HCT116 (cell line): ENCODE data around the gene SART3. TPM values are rescaled to one million over a fixed set of nuclear protein-coding genes. Genes with fewer than 3 reads are reported as not detected.
"Not testable (repeated sequence)": the region's sequence is repeated elsewhere in the genome, so short reads cannot be mapped to it uniquely, and the experiment has no call there.

ENCODE experiments used
- ATAC-seq: fragments of 200-7000 bp; cut with Tn5 transposase; 2 replicates; pipeline ENCODE4 v1.9.1; 2020; ENCODE audit warnings: mild to moderate bottlenecking, moderate library complexity
- BruUV-seq: library from RNA; stranded (reverse); fragments of 400-500 nt; replicated peaks from 2 replicates; lab custom pipeline; 2021; lab: Mats Ljungman, UMichigan
- CTCF ChIA-PET: fragments of 300-600 bp; sonication (Branson Sonifier 250); formaldehyde crosslinking; loops from one replicate; lab custom pipeline; 2021; ENCODE audit warnings: antibody characterized with exemption; lab: Charles Lee
- POLR2A ChIA-PET: fragments of 300-600, 350-600 bp; sonication (Branson Sonifier 250); formaldehyde crosslinking; loops from one replicate; lab custom pipeline; 2021; ENCODE audit warnings: antibody characterized with exemption; lab: Charles Lee
- RAD21 ChIA-PET, 2 experiments: fragments of 300-600 bp; sonication (Branson Sonifier 250); formaldehyde crosslinking; loops; one replicate each; lab custom pipeline; 2023; ENCODE audit warnings: low total read pairs in 2 of 2; ENCODE audit not compliant: uncharacterized antibody in 2 of 2, unreplicated experiment in 2 of 2, low non-redundant PET in 1 of 2; lab: Charles Lee
- DNase-seq: peaks from one replicate; pipeline ENCODE4 v3.0.0-alpha.2; 2010; ENCODE audit warnings: low read depth, low spot score
- H2AFZ ChIP-seq: fragments of 200-600 bp; shearing (Covaris generic), sonication (generic); 2 replicates; pipeline ENCODE4 v1.6.1; 2017; ENCODE audit warnings: low read depth, mixed run types, mixed read lengths, antibody characterized with exemption, low read length; ENCODE audit not compliant: poor library complexity, severe bottlenecking
- H3K27ac ChIP-seq: 2 replicates; pipeline ENCODE4 v1.5.1; 2012; ENCODE audit warnings: low read depth, low read length
- H3K27me3 ChIP-seq: fragments of 200-600 bp; sonication (generic); 2 replicates; pipeline ENCODE4 v1.6.1; 2016; ENCODE audit warnings: mixed run types, low read length, mixed read lengths; ENCODE audit not compliant: insufficient read depth
- H3K36me3 ChIP-seq, 2 experiments: fragments of 200-500 bp in 1 of 2; fragments of 200-600 bp in 1 of 2; sonication (Bioruptor generic) in 1 of 2; sonication (generic) in 1 of 2; 2 replicates each; pipeline versions ENCODE4 v1.5.1 to v1.6.1; 2014 to 2016; ENCODE audit warnings: low read length in 2 of 2, inconsistent platforms in 1 of 2, mixed read lengths in 1 of 2, mixed run types in 1 of 2; ENCODE audit not compliant: insufficient read depth in 2 of 2, control insufficient read depth in 1 of 2
- H3K4me1 ChIP-seq, 2 experiments: fragments of 200-600 bp in 1 of 2; sonication (generic) in 1 of 2; 2 replicates each; pipeline versions ENCODE4 v1.5.1 to v1.6.1; 2012 to 2017; ENCODE audit warnings: low read length in 2 of 2, inconsistent platforms in 1 of 2, mild to moderate bottlenecking in 1 of 2, mixed read lengths in 1 of 2, mixed run types in 1 of 2, moderate library complexity in 1 of 2; ENCODE audit not compliant: insufficient read depth in 2 of 2, control insufficient read depth in 1 of 2
- H3K4me2 ChIP-seq: fragments of 200-600 bp; sonication (generic); 2 replicates; pipeline ENCODE4 v1.6.1; 2017; ENCODE audit warnings: mixed run types, low read length, mixed read lengths
- H3K4me3 ChIP-seq, 2 experiments: fragments of 200-600 bp in 1 of 2; sonication (generic) in 1 of 2; replicated peaks in 1 of 2; 2 replicates each; pipeline ENCODE4 v1.5.1; 2011 to 2016; ENCODE audit warnings: low read length in 2 of 2, control low read depth in 1 of 2, low read depth in 1 of 2, mild to moderate bottlenecking in 1 of 2, mixed read lengths in 1 of 2, mixed run types in 1 of 2
- H3K79me2 ChIP-seq: fragments of 200-600 bp; sonication (generic); 2 replicates; pipeline ENCODE4 v1.6.1; 2017; ENCODE audit warnings: mild to moderate bottlenecking, mixed run types, low read length, moderate library complexity, mixed read lengths; ENCODE audit not compliant: insufficient read depth
- H3K9ac ChIP-seq: fragments of 200-600 bp; sonication (generic); 2 replicates; pipeline ENCODE4 v1.6.1; 2016; ENCODE audit warnings: low read length, mixed read lengths
- H3K9me2 ChIP-seq: fragments of 200-600 bp; sonication (generic), shearing (Covaris generic); 2 replicates; pipeline ENCODE4 v1.6.1; 2017; ENCODE audit warnings: mixed run types, mild to moderate bottlenecking, moderate library complexity; ENCODE audit not compliant: insufficient read depth
- H3K9me3 ChIP-seq, 2 experiments: fragments of 200-500 bp in 1 of 2; fragments of 200-600 bp in 1 of 2; sonication (Bioruptor generic) in 1 of 2; sonication (generic) in 1 of 2; 2 replicates each; pipeline ENCODE4 v1.6.1; 2014 to 2017; ENCODE audit warnings: low read length in 2 of 2, mixed read lengths in 2 of 2, inconsistent platforms in 1 of 2, low read depth in 1 of 2, mild to moderate bottlenecking in 1 of 2, mixed run types in 1 of 2, moderate library complexity in 1 of 2; ENCODE audit not compliant: control insufficient read depth in 1 of 2, insufficient read depth in 1 of 2
- H4K20me1 ChIP-seq: fragments of 200-600 bp; sonication (generic), shearing (Covaris generic); 2 replicates; pipeline ENCODE4 v1.6.1; 2017; ENCODE audit warnings: mixed run types, mild to moderate bottlenecking, moderate library complexity; ENCODE audit not compliant: insufficient read depth
- CEBPB ChIP-seq: IDR thresholded peaks from 2 replicates; pipeline ENCODE4 v1.6.1; 2012; ENCODE audit warnings: low read depth
- EZH2 ChIP-seq: fragments of 200-600 bp; sonication (generic); IDR thresholded peaks from 2 replicates; pipeline ENCODE4 v1.6.1; 2017; ENCODE audit warnings: antibody characterized with exemption, mixed run types
- FOSL1 ChIP-seq: IDR thresholded peaks from 2 replicates; pipeline ENCODE4 v1.6.1; 2012; ENCODE audit warnings: low read depth
- POLR2A ChIP-seq: IDR thresholded peaks from 2 replicates; pipeline ENCODE4 v1.7.0; 2011; ENCODE audit warnings: borderline replicate concordance; ENCODE audit not compliant: insufficient read depth, insufficient read length; ENCODE audit errors: extremely low read depth
- SIN3A ChIP-seq: IDR thresholded peaks from 2 replicates; pipeline ENCODE4 v1.6.1; 2012; ENCODE audit warnings: low read depth
- ZFX ChIP-seq: fragments of 450-650 bp; IDR thresholded peaks from 2 replicates; pipeline ENCODE4 v1.6.1; 2017
- ZNF274 ChIP-seq: fragments of 200-500 bp; sonication (Bioruptor generic); IDR thresholded peaks from 2 replicates; pipeline ENCODE4 v1.6.1; 2014; ENCODE audit warnings: mild to moderate bottlenecking, low read depth, low read length, inconsistent platforms
- intact Hi-C: fragments of 100-400 bp; cut with micrococcal nuclease; formaldehyde crosslinking; loops from 2 replicates; pipeline ENCODE4 v1.10.0; 2022
- total RNA-seq: library from RNA; stranded (reverse); gene quantifications from one replicate; pipeline ENCODE4 v1.2.1, GENCODE V29; 2021; ENCODE audit not compliant: unreplicated experiment
- TF ChIP-seq, protein P1 (sequence below): IDR thresholded peaks from 2 replicates; pipeline ENCODE4 v1.6.1; 2011; ENCODE audit warnings: mild to moderate bottlenecking, low read length, moderate library complexity; ENCODE audit not compliant: insufficient replicate concordance; ENCODE audit errors: extremely low read depth
- TF ChIP-seq, protein P2 (sequence below): IDR thresholded peaks from 2 replicates; pipeline ENCODE4 v1.6.1; 2012

The SART3 gene
- total RNA-seq, 1 experiment from 2014 or later, result 76.1 TPM

DNA sequence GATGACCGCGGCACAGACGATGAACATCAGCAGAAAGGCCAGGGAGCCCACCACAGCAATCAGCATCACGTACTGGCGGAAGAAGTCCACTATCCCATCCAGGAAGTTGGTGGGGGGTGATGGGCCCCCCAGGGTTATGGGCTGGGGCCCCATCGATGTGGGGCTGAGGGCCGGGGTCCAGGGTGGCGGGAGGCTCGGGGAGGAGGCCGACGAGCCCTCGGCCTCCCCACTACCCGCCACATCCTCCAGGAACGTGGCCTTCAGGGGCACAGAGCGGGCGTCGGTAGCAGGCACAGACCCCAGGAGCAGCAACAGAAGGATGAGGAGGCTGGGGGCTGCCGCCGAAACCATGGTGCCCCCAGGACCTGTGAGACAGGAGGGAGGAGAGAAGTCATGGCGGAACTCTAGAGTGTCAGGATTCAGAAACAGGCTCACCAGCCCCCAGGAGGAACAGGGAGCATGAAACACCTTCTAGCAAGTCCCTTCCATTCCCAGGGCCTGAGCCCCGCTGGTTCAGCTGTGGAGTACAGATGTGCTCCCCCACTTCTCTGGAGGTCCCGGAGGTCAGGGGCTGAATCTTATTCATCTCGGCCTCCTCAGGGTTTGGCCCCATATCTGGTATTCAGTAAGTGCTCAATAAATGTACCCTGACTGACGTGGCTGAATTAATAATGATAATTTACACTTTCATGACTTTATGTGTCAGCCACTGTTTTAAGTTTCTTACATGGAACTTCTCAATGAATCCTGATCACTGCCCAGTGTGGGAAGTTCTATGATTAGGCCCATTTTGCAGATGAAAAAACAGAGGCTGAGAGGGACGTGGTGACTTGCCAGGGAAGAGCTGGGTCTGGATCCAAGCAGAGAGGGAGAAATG, 31.3 kb upstream of the SART3 start:
- H3K27me3 ChIP-seq, result no peaks in the 10 kb centered on the region
- no peaks in the 10 kb centered on the region for H4K20me1 ChIP-seq
- H2AFZ ChIP-seq, result no peak overlapping the region
- H3K4me3 ChIP-seq, result no peak overlapping the region
- intact Hi-C loops, result no loop called here
- no peaks in the 10 kb centered on the region for H3K9me2 ChIP-seq
- no peak for DNase-seq
- no peaks in the 10 kb centered on the region for H3K9me3 ChIP-seq
- POLR2A ChIA-PET, result no interaction called here
- TF ChIP-seq EZH2 (no peak), SIN3A (no peak), ZNF274 (no peak), FOSL1 (no peak)
- no peak overlapping the region for H3K4me2 ChIP-seq
- no peak for ATAC-seq
- H3K4me1 ChIP-seq, result no peaks in the 10 kb centered on the region; a peak in 1 of 4 replicates
- H3K36me3 ChIP-seq, result no peaks in the 10 kb centered on the region
- H3K27ac ChIP-seq, result no peak overlapping the region
- no peaks in the 10 kb centered on the region for H3K79me2 ChIP-seq
- CTCF ChIA-PET, result no interaction called here
- RAD21 ChIA-PET, result no interaction called here
- BruUV-seq, result no TSS peak
- no peak overlapping the region for H3K9ac ChIP-seq

DNA sequence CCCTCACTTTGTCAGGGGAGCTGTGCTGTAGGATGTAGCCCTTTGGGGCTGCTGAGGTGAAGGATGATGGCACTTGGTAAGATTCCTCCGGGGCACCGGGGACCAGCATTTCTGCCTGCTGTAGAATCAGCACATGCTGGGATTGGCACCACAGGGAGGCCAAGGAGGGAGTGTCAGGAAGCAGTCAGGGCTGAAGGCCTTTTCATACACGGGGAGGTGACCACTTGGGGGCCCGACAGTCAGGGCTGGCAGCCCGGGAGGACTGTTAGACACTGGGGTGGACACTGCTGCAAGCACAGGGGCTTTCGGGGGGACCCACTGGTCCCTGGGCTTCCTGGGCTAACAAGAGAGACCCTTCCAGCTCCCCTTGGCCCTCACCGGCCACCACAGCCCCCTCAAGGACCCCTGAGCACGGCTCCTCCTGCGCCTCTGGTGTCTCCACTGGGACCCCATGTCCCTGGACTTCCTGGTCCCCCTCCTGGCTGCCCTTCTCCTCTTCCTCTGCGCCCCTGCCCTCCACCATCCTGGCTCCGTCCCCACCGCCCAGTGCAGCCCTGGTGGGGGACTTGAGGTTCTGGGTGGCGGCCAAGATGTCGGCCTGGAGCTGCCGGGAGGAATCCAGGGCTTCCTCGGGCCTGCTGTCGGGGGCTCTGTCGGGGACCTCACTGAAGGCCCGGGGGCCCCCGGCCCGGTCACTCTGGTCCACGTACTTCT, 30.5 kb upstream of the SART3 start:
- Histone ChIP-seq H3K79me2 (no peaks in the 10 kb centered on the region), H3K27me3 (no peaks in the 10 kb centered on the region), H2AFZ (no peak overlapping the region), H3K9ac (no peak overlapping the region), H3K36me3 (no peaks in the 10 kb centered on the region), H3K4me3 (no peak overlapping the region), H4K20me1 (no peaks in the 10 kb centered on the region), H3K9me2 (no peaks in the 10 kb centered on the region), H3K4me1 (no peaks in the 10 kb centered on the region), H3K9me3 (no peaks in the 10 kb centered on the region), H3K27ac (no peak overlapping the region), H3K4me2 (no peak overlapping the region)
- no TSS peak for BruUV-seq
- intact Hi-C loops, result no loop called here
- ATAC-seq, result no peak
- no peak for DNase-seq
- ChIA-PET POLR2A (no interaction called here), RAD21 (no interaction called here), CTCF (no interaction called here)
- TF ChIP-seq, protein P1, sequence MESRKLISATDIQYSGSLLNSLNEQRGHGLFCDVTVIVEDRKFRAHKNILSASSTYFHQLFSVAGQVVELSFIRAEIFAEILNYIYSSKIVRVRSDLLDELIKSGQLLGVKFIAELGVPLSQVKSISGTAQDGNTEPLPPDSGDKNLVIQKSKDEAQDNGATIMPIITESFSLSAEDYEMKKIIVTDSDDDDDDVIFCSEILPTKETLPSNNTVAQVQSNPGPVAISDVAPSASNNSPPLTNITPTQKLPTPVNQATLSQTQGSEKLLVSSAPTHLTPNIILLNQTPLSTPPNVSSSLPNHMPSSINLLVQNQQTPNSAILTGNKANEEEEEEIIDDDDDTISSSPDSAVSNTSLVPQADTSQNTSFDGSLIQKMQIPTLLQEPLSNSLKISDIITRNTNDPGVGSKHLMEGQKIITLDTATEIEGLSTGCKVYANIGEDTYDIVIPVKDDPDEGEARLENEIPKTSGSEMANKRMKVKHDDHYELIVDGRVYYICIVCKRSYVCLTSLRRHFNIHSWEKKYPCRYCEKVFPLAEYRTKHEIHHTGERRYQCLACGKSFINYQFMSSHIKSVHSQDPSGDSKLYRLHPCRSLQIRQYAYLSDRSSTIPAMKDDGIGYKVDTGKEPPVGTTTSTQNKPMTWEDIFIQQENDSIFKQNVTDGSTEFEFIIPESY, result no peak
- TF ChIP-seq CEBPB (no peak), ZFX (no peak), FOSL1 (no peak), POLR2A (no peak)
- TF ChIP-seq, protein P2, sequence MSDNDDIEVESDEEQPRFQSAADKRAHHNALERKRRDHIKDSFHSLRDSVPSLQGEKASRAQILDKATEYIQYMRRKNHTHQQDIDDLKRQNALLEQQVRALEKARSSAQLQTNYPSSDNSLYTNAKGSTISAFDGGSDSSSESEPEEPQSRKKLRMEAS, result no peak

DNA sequence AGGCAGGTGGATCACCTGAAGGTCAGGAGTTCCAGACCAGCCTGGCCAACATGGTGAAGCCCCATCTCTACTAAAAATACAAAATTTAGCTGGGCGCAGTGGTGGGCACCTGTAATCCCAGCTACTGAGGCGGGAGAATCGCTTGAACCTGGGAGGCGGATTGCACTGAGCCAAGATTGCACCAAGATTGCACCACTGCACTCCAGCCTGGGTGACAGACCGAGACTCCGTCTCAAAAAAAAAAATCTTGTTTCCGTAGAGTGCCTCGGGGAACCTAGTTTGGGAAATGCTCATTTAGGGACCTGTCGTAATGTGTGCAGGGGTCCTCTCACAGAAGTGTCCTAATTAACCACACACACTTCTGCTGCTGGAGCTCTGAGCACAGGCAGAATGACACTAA, 29.5 kb upstream of the SART3 start:
- CTCF ChIA-PET, result not testable (repeated sequence)

More for the DNA sequence above, 29.5 kb upstream of the SART3 start:
- POLR2A ChIA-PET, H3K9ac ChIP-seq, H3K79me2 ChIP-seq, RAD21 ChIA-PET, H3K27ac ChIP-seq, intact Hi-C loops, ATAC-seq, H3K36me3 ChIP-seq, BruUV-seq, H3K9me3 ChIP-seq, H3K27me3 ChIP-seq, H4K20me1 ChIP-seq, H3K9me2 ChIP-seq, DNase-seq, H2AFZ ChIP-seq, H3K4me3 ChIP-seq, H3K4me2 ChIP-seq, H3K4me1 ChIP-seq: not testable (repeated sequence)
